HG03378 (cell line): ENCODE data around the gene SSH3.
"Not testable (repeated sequence)": the region's sequence is repeated elsewhere in the genome, so short reads cannot be mapped to it uniquely, and the experiment has no call there.

Experiments used
- ATAC-seq: cut with Tn5 transposase; IDR thresholded peaks from one replicate; pipeline ENCODE4 v1.9.1; 2021; ENCODE audit warnings: mild to moderate bottlenecking, moderate library complexity; ENCODE audit not compliant: unreplicated experiment

SSH3 gene, protein sequence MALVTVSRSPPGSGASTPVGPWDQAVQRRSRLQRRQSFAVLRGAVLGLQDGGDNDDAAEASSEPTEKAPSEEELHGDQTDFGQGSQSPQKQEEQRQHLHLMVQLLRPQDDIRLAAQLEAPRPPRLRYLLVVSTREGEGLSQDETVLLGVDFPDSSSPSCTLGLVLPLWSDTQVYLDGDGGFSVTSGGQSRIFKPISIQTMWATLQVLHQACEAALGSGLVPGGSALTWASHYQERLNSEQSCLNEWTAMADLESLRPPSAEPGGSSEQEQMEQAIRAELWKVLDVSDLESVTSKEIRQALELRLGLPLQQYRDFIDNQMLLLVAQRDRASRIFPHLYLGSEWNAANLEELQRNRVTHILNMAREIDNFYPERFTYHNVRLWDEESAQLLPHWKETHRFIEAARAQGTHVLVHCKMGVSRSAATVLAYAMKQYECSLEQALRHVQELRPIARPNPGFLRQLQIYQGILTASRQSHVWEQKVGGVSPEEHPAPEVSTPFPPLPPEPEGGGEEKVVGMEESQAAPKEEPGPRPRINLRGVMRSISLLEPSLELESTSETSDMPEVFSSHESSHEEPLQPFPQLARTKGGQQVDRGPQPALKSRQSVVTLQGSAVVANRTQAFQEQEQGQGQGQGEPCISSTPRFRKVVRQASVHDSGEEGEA

DNA sequence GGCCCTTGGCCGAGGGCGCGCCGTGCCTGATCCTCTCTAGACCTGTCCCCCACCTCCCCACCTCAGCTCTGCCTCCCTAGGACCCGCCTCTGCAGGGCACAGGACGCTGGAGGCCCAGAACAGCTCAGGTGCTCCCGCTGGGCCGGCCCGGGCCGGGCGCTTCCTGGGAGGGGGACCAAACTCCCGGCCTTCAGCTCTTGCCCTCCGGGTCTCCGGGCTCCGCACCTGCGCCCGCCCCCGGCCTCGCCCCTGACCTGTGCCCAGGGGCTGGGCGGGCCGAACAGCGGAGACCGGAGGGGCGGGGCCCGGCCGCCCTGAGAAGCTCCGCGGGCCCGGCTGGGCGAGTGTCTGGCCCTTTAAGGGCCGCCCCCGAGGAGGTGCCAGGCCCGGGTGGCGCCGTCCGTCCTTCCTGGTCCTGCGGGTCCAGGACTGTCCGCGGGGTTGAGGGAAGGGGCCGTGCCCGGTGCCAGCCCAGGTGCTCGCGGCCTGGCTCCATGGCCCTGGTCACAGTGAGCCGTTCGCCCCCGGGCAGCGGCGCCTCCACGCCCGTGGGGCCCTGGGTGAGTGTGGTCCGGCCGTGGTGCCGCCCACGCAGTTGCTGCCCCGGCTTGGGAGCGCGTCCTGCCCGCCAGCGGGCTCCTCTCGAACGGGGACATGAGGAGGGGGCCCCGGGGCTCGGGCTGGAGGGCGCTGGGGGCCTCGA lies at the start of gene SSH3:
Gene SSH3 (plus strand): TSS at position 399 of the 703 bp plus-strand sequence. CDS start 96 bp downstream, at position 495.
- no peak for ATAC-seq

DNA sequence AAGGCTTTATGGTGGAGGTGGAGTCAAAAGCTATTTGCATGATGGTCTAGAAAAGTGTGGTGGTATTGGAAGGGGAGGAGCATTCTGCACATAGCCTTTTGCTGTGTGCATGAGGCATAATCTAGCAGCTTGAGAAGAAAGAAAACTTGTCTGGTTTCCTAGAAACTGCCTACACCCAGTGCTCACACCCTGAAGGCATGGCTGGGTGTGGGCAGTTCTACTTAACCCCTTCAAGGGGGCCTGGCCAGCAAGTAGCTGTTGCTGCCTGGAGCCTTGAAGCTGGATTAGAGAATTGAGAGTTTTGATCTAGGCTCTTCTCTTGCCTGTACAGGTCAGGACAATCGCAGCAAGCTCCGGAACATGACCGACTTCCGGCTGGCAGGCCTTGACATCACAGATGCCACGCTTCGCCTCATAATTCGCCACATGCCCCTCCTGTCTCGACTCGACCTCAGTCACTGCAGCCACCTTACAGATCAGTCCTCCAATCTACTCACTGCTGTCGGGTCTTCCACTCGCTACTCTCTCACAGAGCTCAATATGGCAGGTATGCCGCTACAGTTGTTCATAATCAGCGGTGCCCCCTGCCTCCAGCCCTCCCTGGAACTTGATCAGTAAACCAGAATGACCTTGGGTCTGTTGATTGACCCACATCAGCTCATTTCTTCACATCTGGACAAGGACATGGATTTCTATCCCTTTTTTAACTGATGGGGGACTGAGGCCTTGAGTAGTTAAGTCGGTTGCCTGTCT lies 49.3 kb upstream of the SSH3 start:
- no peak for ATAC-seq

DNA sequence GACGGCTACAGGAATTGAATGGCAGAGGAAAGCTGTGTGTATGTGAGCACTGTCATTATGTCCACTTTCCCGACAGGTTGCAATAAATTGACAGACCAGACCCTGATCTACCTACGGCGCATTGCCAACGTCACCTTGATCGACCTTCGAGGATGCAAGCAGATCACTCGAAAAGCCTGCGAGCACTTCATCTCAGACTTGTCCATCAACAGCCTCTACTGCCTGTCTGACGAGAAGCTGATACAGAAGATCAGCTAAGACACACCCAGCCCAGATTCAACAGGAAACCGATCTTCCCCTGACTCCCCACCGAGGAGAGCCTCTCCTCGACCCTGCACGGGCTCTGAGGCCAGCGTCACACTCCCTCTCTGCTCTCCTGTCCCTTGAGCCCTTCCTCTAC lies 48.5 kb upstream of the SSH3 start:
- ATAC-seq, result no peak

DNA sequence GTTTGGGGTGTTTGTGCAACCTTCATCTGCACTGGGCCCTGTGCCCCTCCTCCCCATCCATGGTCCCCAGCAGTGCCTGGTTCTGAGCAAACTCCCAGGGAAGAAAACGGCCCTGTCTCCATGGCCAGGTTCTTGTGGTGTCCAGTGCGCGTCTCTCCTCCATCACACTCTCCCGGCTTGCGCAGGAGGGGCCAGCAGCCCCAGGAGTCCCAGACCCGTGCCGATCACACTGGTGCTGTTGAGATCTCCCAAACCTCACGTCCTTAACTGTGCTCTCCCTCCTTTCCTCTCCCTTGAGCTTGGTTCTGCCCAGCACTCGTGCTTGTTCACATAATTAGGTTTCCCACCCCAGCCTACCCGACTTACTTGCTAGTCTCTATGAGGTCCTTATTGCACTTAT lies 48.0 kb upstream of the SSH3 start:
- ATAC-seq, result no peak

DNA sequence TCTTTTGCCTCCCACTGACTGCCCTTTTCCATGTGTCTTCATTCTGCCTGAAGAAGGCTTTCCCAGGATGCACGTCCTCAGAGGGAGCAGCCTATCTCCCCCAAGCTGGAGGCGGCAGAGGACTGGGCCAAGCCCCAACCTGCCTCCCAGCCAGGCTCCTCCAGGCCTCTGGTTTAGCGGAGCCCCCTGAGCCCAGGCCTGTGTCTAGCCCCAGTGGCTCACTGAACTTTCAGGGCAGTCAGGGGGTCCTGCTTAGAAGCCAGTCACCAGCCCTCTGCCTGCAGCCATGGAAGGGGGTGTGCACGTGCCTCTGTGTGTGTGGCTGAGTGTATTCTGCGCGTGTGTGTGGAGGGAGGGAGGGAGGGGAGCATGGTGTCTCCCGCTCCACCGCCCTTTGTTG lies 47.5 kb upstream of the SSH3 start:
- ATAC-seq, result no peak

DNA sequence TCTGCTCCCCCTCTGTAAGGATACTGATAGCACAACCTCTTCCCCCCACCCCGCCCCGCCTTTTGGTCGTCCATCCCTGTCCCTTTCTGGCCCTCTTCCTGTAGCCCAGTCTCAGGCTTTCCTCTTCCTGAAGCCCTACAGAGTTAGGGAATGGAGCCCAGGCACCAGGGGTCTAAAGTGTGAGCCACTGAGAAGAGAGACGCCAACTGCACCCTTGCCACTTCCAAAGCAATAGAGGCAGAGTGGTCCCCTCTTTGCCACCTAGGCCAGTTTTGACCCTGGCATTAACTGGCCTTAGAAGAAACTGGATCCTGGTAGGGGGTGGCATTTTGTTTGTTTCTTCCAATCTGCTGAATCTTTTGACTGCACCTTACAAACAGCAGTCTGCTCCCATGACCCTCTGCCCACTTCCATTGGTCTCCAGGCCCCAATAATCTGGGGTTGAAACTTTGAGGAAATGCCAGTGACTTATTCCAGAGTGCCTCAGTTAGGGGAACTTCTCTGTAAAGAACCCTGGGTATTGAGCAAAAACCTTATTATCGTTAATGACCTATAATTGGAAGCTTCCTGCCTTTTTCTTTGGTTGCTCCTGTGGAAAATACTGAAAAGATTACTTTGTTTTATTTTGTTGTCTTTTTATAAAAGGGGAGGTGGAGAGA lies 46.7 kb upstream of the SSH3 start:
- ATAC-seq, result no peak

DNA sequence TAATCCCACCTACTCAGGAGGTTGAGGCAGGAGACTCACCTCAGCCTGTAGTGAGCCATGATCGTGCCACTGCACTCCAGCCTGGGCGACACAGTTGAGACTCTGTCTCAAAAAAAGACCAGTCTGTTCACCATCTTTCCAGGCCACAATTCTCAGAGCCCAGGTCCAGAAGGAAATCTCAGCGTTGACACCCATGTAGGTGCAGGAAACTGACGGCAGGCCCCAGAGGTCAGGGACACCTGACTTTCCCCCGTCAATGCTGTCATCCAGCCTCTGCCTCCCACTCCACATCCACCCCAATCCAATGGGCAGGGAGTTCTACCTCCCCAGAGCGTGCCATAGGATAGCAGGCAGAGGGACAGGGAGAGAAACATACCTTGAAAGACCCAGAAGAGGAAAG lies 42.9 kb upstream of the SSH3 start:
- ATAC-seq, result no peak

DNA sequence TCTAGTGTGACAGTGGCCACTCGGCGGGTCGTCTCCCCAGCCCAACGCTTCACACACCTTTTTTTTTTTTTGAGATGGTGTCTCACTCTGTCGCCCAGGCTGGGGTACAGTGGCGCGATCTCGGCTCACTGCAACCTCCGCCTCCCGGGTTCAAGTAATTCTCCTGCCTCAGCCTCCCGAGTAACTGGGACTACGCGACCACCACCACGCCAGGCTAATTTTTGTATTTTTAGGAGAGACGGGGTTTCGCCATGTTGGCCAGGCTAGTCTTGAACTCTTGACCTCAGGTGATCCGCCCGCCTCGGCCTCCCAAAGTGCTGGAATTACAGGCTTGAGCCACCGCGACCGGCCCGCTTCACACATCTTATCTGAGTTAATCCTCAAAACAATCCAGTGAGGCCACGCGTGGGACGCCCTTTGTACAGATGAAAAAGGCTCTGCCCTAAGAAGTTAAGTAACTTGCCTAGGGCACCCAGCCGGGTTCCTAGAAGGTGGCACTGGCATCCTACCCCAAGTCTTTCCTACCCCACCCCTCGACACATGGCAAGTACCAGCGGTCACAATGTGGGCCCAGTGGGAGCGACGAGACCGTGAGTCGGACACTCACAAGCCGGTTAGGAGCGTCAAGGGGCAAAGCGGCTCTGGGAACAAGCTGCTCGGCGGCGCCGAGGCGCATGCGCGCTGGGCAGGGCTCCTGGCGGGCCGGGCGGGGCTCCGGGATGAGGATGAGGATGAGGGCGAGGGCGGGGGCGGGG lies 42.3 kb upstream of the SSH3 start:
- not testable (repeated sequence) for ATAC-seq

DNA sequence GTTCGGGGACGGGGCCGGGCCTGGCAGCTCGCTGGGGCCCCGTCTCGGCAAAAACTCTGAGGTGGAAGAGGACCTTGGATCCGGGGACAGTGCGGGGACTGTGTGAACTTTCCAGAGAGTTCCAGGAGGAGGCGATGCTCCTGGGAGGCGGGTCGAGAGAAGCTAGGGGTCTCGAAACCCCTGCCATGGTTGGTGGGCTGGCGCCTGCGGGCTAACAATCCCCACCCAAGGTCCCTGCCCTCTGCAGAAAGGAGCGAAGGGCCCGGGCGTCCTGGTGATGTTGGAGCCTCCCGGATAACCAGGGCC lies 41.7 kb upstream of the SSH3 start:
- no peak for ATAC-seq

DNA sequence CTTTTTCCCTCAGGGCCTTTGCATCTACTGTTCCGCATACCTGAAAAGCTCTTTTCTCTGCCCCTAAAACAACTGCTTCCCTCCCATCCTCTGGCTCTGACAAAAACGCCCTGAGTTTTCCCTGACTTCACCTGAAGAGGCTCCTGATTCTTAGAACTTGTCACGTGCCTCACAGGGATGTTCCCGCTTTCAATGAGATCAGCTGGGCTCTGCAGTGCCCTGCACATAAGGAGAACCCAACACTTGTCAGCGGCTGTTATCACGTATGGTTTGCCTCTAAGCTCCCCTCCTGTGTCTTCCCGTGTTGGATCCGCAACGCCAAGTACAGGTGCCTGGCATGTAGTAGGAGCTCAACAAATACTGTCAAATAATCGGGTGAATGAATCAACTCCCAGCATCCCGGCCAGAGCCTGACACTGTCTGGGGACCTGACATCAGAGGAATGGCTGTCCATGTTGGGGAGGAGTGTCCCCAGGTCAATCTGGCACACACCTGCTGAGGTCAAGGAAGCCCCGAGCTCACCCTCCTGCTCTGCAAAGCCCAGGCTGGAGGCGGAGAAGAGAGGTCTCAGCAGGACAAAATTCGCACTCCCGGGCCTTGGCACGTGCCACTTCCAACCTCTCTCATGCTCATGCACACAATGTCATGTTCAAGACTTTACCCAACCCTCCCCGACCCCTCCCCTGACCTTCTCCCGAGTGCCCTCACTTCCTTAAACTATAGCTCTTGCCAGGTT lies 41.2 kb upstream of the SSH3 start:
- no peak for ATAC-seq

DNA sequence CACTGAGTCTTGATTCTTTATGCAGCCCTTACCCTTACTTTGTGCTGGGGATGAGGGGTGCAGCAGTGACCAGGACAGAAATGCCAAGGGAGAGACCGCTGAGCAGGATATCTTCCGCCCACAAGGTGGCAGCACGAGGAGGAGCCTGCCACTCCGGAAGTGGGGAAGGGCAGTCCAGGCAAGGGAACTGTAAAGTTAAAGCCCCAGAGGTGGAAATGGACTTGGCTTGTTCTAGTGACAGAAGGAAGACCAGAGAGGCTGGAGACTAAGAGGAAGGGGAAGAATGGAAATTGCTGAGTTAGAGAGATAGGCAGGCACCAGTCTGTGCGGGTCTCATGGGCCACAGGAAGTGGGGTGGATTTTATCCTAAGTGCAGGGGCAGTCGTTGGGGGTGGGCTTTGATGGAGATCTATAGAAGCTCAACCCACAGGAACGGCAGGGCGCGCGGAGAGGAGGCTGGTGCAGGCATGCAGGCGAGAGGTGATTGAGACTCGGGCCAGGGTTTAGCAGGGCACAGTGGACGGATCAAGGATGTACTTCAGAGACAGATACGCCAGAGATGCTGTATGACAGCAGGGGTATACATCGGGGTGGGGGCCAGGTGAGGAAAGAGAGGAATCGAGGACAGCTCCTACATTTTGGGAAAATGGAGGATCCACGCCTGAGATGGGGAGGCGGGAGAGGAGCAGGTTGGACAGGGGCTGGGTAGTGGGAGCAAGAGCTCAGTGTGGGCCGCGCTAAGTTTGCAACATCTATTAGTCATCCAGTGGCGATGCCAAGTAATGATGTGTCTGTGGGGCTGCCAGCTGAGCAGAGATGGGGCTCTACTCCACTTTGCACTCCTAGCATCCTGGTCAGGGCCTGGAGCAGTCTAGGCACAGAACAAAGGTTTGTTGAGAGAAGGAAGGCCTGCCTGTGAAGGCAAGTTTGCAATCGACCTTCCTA lies 40.3 kb upstream of the SSH3 start:
- ATAC-seq, result no peak

DNA sequence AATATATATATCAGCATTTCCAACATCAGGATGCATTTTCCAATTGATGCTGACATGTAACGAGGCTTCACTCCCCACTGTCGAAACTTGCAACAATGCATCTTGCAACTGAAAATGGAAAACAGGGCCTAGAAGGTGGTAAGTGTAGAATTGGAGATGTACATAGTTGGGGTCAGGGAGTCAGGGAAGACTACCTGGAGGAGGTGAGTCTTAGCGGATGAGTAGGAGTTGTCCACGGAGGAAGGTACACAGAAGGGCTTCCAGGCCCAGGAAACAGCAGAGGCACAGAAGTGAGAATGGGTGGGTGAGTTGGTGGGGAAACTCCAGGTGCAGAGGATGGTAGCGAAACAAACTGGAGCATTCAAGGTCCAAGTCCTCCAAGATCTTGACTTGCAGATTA lies 39.1 kb upstream of the SSH3 start:
- ATAC-seq, result no peak

DNA sequence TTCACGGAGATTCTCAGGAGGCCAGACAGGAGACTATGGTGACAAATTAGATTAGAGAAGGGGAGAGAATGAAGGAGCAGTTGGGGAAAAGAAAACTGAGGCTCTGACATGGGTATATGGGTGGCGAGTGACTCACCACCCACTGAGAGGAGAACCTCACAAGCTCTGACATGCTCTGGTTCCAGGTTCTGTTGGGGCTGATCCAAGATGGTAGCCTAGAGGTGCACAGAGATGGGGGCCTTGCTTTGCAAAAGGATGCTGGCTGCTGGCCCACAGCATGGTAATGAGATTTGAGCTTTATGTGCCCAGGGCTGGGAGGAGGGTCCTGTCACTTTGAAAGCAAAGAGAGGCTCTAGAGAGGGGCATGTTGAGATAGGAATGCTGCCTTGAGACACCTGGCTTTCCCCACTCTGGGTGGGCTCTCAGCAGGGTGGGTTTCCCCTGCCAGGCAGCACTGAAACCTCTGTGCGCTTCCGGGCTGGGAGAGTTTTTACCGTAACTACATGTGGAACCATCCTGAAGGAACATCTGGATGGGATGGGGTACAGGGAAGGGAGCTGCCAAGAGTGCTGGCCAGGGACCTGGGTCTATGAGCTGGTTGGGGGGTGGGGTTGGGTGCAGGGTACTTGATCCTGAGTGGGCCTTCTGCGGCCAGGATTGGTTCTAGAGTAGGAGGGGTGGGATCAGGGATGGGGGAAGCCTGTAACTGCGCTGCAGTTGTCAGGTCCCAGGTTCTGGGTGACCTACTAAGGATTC lies 38.3 kb upstream of the SSH3 start:
- ATAC-seq, result no peak

DNA sequence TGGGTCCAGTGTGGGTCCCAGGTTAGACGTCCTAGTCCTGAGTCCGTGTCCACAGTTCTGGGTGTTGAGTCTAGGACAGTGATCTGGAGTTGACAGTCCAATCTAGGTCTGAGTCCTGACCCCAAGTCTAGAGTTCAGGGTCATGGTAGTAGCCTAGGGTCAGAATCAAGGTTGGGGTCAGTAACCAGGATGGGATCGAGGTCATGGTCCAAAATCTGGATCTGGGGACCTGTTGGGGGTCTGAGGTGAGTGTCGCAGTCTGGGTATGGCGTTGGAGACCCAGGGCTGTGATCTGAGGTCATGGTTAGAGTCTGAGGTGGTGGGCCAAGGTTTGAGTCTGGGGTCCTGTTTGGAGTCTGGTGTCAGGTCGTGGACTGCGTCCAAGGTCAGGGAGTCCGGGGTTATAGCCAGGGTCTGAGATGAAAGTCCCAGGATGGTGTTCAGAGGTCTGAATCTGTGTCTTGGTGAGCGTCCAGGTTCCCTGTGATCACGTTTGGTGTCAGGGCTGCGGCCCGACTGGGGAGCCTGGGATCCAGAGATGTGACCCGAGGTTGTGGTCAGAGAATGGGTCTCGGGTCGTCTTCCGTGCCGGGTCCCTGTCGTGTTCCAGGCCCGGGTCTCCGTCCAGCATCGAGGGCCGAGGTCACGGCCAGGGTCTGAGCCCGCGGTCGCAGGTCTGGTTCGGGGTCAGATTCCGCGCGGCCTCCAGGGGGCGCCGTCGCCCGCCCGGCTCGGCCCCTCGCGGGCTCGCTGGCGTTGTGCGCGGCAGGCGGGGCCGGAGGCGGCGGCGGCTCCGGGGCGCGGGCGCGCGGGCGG lies 37.5 kb upstream of the SSH3 start:
- ATAC-seq, result no peak

DNA sequence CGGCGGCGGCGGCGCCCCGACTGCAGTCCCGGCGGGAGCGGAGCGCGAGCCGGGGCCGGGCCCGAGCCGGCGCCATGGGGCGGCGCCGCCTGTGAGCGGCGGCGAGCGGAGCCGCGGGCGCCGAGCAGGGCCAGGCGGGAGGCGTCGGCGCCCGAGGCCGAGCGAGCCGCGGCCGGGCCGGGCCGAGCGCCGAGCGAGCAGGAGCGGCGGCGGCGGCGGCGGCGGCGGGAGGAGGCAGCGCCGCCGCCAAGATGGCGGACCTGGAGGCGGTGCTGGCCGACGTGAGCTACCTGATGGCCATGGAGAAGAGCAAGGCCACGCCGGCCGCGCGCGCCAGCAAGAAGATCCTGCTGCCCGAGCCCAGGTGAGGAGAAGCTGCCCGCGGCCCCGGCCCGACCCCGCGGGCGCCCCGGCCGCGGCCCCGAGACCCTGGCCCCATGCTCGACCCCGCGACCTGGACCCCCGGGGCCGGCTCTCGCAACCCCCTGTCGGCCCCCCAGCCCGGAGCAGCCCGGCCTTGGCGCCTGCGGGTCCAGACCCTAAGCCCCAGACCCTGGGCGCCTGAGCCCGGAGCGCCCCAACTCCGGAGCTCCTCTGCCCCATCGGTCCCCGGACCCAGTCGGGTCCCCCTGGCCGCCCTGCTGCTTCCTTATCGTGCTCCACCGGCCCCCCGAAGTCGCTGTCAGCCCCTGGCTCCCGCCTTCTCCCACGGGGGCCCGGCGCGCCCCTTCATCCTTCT lies 36.7 kb upstream of the SSH3 start, which contains the start of gene GRK2:
Gene GRK2 (plus strand): TSS at position 25 of the 739 bp plus-strand sequence. CDS start 227 bp downstream, at position 252.
- ATAC-seq, result no peak
